Adrenal gland (tissue), 12 donors: Measurements from ENCODE around the gene HORMAD2. TPM values are rescaled to one million over a fixed set of nuclear protein-coding genes. Genes with fewer than 3 reads are reported as not detected.

Experiments
- DNase-seq, 7 donors: peaks; one replicate each; pipeline ENCODE4 v3.0.0-alpha.2; 2019 to 2020
- H3K27ac ChIP-seq, 5 donors: fragments of 200-600 bp; sonication (generic) in 4 of 5; 1 replicate in 3 of 5; 2 replicates in 2 of 5; pipeline versions ENCODE4 v1.5.1 to v1.8.0; 2016 to 2020; ENCODE audit warnings: mild to moderate bottlenecking in 1 of 5
- H3K27me3 ChIP-seq: fragments of 200-600 bp; 2 replicates; pipeline ENCODE4 v1.8.0; 2021
- H3K36me3 ChIP-seq, 2 donors: fragments of 200-600 bp; replicated peaks in 1 of 2; 1 replicate in 1 of 2; 2 replicates in 1 of 2; pipeline versions ENCODE4 v1.5.1 to v1.8.0; 2018 to 2022
- H3K4me1 ChIP-seq, 2 donors: fragments of 200-600 bp; replicated peaks in 1 of 2; 1 replicate in 1 of 2; 2 replicates in 1 of 2; pipeline versions ENCODE4 v1.5.1 to v1.8.0; 2018 to 2021
- H3K4me3 ChIP-seq, 4 donors: fragments of 200-600 bp; sonication (generic) in 3 of 4; one replicate each; pipeline ENCODE4 v1.5.1; 2016 to 2018
- H3K9me3 ChIP-seq, 3 donors: fragments of 200-600 bp; sonication (generic) in 1 of 3; replicated peaks in 1 of 3; 1 replicate in 2 of 3; 2 replicates in 1 of 3; pipeline versions ENCODE4 v1.5.1 to v1.8.0; 2016 to 2021
- CTCF ChIP-seq, 6 experiments: fragments of 450-650 bp in 4 of 6; fragments of 200-600 bp in 2 of 6; sonication (generic) in 1 of 6; IDR thresholded peaks; 1 replicate in 5 of 6; 2 replicates in 1 of 6; pipeline versions ENCODE4 v1.5.1 to v1.8.0; 2016 to 2021; ENCODE audit warnings: antibody characterized with exemption in 6 of 6, mild to moderate bottlenecking in 2 of 6, moderate library complexity in 1 of 6
- POLR2A ChIP-seq, 2 donors: fragments of 450-650 bp; IDR thresholded peaks; one replicate each; pipeline ENCODE4 v1.6.1; 2017; ENCODE audit warnings: antibody characterized with exemption in 2 of 2, mild to moderate bottlenecking in 2 of 2, moderate library complexity in 1 of 2
- whole genome bisulfite sequencing, 4 donors: extraction: QIAGEN DNeasy Blood & Tissue Kit in 2 of 4; methylation state at CpG; one replicate each; pipeline versions ENCODE4 v1.1.5 to v1.1.7; 2013 to 2017; 5-methylcytosine and 5-hydroxymethylcytosine counted together
- intact Hi-C, 2 donors: fragments of 100-400 bp; cut with DNase I; formaldehyde crosslinking; loops; one replicate each; pipeline versions ENCODE4 v1.14.1 to v1.15.0; 2022 to 2023
- polyA plus RNA-seq, 3 donors: library from polyadenylated mRNA; stranded (reverse); fragments of 200-250 nt in 2 of 3; fragments of 350-450 nt in 1 of 3; fragmentation: Illumina TruSeq in 1 of 3; extraction: RNeasy Lipid Tissue Mini Kit (QIAGEN cat#74804) in 1 of 3; gene quantifications; one replicate each; pipeline ENCODE4 v1.2.3, GENCODE V29; 2013 to 2014
- total RNA-seq, 9 donors: library from RNA; depleted of rRNA in 4 of 9; stranded (reverse); fragments of >200 nt in 4 of 9; fragments of 120-200 nt in 1 of 9; fragmentation: NEBNext Ultra II Directional in 1 of 9; extraction: Animal tissue kit (Norgen Biotek cat#: 25700) in 1 of 9; gene quantifications; one replicate each; pipeline versions ENCODE4 v1.1.0 to v1.2.4, GENCODE V29; 2013 to 2023
- donor health status: healthy with polysubstance abuse.
- donor health status: Bipolar disorder and iron deficiency.
- donor health status: DM: yes; HTN: yes; CAD: no.
- donor health status: DM: no; HTN: no; CAD: no.
- donor health status: DM: no; HTN: no; CAD: no.
- donor health status: DM: yes; HTN: yes; CAD: no.

HORMAD2 gene
- total and polyA plus RNA-seq, 12 donors: not detected

GRCh38 chr22:30210235-30210909, 130.1 kb downstream of the HORMAD2 start:
- Histone ChIP-seq H3K4me3 (no peak overlapping the region), H3K27me3 (no peaks in the 10 kb centered on the region), H3K9me3 (no peaks in the 10 kb centered on the region), H3K27ac (no peak overlapping the region), H3K36me3 (no peaks in the 10 kb centered on the region), H3K4me1 (peaks cover 15 to 27% of the 10 kb centered on the region in 2 donors)
- TF ChIP-seq CTCF (IDR thresholded peaks at IDR 0.05) (no peak), POLR2A (IDR thresholded peaks at IDR 0.05) (no peak)
- 90 to 93% (median 92%) methylated on average over 19 of the region's 19 CpGs for WGBS, 4 donors
- no peak for DNase-seq
- intact Hi-C loops: no loop called here

GRCh38 chr22:30211124-30211820, 131.0 kb downstream of the HORMAD2 start:
- no peak for TF ChIP-seq CTCF (IDR thresholded peaks at IDR 0.05)
- TF ChIP-seq POLR2A (IDR thresholded peaks at IDR 0.05): no peak
- intact Hi-C loops: no loop called here
- H3K9me3 ChIP-seq: no peaks in the 10 kb centered on the region

GRCh38 chr22:30212363-30212995, 132.2 kb downstream of the HORMAD2 start:
- WGBS, 4 donors: 34 to 42% (median 39%) methylated on average over 5 of the region's 5 CpGs
- peak; percentile 83 to 97 (median 96) for DNase-seq
- H3K27ac ChIP-seq: peak overlapping the region; percentile 25 to 92 (median 62)
- no peaks in the 10 kb centered on the region for H3K9me3 ChIP-seq
- H3K4me3 ChIP-seq: no peak overlapping the region
- peaks cover 15 to 27% of the 10 kb centered on the region in 2 donors for H3K4me1 ChIP-seq
- TF ChIP-seq CTCF (IDR thresholded peaks at IDR 0.05) (no peak), POLR2A (IDR thresholded peaks at IDR 0.05) (peak in 1 of 2 donors; percentile 35)
- no peaks in the 10 kb centered on the region for H3K27me3 ChIP-seq
- intact Hi-C loops: no loop called here
- no peaks in the 10 kb centered on the region for H3K36me3 ChIP-seq

More at GRCh38 chr22:30211124-30211820, 131.0 kb downstream of the HORMAD2 start:
- Histone ChIP-seq H3K36me3 (no peaks in the 10 kb centered on the region), H3K27ac (no peak overlapping the region), H3K27me3 (no peaks in the 10 kb centered on the region), H3K4me3 (no peak overlapping the region), H3K4me1 (peaks cover 15 to 27% of the 10 kb centered on the region in 2 donors)
- 91 to 96% (median 95%) methylated on average over 16 to 18 of the region's 18 CpGs for WGBS, 4 donors
- DNase-seq: no peak

GRCh38 chr22:30212996-30213441, 132.8 kb downstream of the HORMAD2 start:
- 43 to 59% (median 53%) methylated on average over 7 to 8 of the region's 8 CpGs for WGBS, 4 donors
- Histone ChIP-seq H3K9me3 (no peaks in the 10 kb centered on the region), H3K4me3 (no peak overlapping the region), H3K27ac (peak overlapping the region; percentile 25 to 92 (median 62)), H3K36me3 (no peaks in the 10 kb centered on the region), H3K4me1 (peaks cover 15 to 27% of the 10 kb centered on the region in 2 donors), H3K27me3 (no peaks in the 10 kb centered on the region)
- intact Hi-C loops: no loop called here
- TF ChIP-seq POLR2A (IDR thresholded peaks at IDR 0.05) (no peak), CTCF (IDR thresholded peaks at IDR 0.05) (no peak)
- DNase-seq: peak in 4 of 7 donors; percentile 42 to 63 (median 60)
